Suprapubic skin (tissue), 4 donors: ENCODE measurements around the gene CSPG4. TPM values are rescaled to one million over a fixed set of nuclear protein-coding genes. Genes with fewer than 3 reads are reported as not detected.
"Not testable (repeated sequence)": the region's sequence is repeated elsewhere in the genome, so short reads cannot be mapped to it uniquely, and the experiment has no call there.

Experiments
- DNase-seq, 2 donors: peaks; one replicate each; pipeline ENCODE4 v3.0.0-alpha.2; 2019; ENCODE audit warnings: low spot score in 2 of 2
- H3K27ac ChIP-seq: fragments of 200-600 bp; sonication (generic); one replicate; pipeline ENCODE4 v1.5.1; 2019
- H3K27me3 ChIP-seq: fragments of 200-600 bp; sonication (generic); one replicate; pipeline ENCODE4 v1.5.1; 2019
- H3K36me3 ChIP-seq: fragments of 200-600 bp; sonication (generic); one replicate; pipeline ENCODE4 v1.5.1; 2019
- H3K4me1 ChIP-seq: fragments of 200-600 bp; sonication (generic); one replicate; pipeline ENCODE4 v1.5.1; 2019
- H3K4me3 ChIP-seq: fragments of 200-600 bp; sonication (generic); one replicate; pipeline ENCODE4 v1.5.1; 2019; ENCODE audit warnings: mild to moderate bottlenecking
- H3K9me3 ChIP-seq: fragments of 200-600 bp; sonication (generic); one replicate; pipeline ENCODE4 v1.5.1; 2019
- EP300 ChIP-seq: sonication (generic); formaldehyde crosslinking; IDR thresholded peaks from one replicate; pipeline ENCODE4 v1.6.1; 2017; ENCODE audit warnings: antibody characterized with exemption
- POLR2A ChIP-seq, 2 donors: fragments of 450-650 bp; IDR thresholded peaks; one replicate each; pipeline ENCODE4 v1.6.1; 2017; ENCODE audit warnings: antibody characterized with exemption in 2 of 2, mild to moderate bottlenecking in 2 of 2, moderate library complexity in 2 of 2
- POLR2AphosphoS5 ChIP-seq, 3 donors: sonication (generic); formaldehyde crosslinking; IDR thresholded peaks; one replicate each; pipeline ENCODE4 v1.6.1; 2017; ENCODE audit warnings: antibody characterized with exemption in 3 of 3
- WGBS: methylation state at CpG from one replicate; pipeline ENCODE4 v1.1.5; 2018; 5-methylcytosine and 5-hydroxymethylcytosine counted together
- total RNA-seq, 4 donors: library from RNA; depleted of rRNA; stranded (reverse); fragments of >200 nt; gene quantifications; one replicate each; pipeline ENCODE4 v1.1.0, GENCODE V29; 2016
- TF ChIP-seq, protein P1 (sequence below), 2 donors: fragments of 200-600 bp in 1 of 2; fragments of 450-650 bp in 1 of 2; sonication (generic) in 1 of 2; IDR thresholded peaks; one replicate each; pipeline ENCODE4 v1.5.1; 2016 to 2019; ENCODE audit warnings: antibody characterized with exemption in 2 of 2, mild to moderate bottlenecking in 1 of 2, moderate library complexity in 1 of 2

CSPG4 gene, protein sequence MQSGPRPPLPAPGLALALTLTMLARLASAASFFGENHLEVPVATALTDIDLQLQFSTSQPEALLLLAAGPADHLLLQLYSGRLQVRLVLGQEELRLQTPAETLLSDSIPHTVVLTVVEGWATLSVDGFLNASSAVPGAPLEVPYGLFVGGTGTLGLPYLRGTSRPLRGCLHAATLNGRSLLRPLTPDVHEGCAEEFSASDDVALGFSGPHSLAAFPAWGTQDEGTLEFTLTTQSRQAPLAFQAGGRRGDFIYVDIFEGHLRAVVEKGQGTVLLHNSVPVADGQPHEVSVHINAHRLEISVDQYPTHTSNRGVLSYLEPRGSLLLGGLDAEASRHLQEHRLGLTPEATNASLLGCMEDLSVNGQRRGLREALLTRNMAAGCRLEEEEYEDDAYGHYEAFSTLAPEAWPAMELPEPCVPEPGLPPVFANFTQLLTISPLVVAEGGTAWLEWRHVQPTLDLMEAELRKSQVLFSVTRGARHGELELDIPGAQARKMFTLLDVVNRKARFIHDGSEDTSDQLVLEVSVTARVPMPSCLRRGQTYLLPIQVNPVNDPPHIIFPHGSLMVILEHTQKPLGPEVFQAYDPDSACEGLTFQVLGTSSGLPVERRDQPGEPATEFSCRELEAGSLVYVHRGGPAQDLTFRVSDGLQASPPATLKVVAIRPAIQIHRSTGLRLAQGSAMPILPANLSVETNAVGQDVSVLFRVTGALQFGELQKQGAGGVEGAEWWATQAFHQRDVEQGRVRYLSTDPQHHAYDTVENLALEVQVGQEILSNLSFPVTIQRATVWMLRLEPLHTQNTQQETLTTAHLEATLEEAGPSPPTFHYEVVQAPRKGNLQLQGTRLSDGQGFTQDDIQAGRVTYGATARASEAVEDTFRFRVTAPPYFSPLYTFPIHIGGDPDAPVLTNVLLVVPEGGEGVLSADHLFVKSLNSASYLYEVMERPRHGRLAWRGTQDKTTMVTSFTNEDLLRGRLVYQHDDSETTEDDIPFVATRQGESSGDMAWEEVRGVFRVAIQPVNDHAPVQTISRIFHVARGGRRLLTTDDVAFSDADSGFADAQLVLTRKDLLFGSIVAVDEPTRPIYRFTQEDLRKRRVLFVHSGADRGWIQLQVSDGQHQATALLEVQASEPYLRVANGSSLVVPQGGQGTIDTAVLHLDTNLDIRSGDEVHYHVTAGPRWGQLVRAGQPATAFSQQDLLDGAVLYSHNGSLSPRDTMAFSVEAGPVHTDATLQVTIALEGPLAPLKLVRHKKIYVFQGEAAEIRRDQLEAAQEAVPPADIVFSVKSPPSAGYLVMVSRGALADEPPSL (N-terminal part only)
- total RNA-seq, result 10 to 100 TPM; 12.8 to 19.7 (median 14.0) TPM

DNA sequence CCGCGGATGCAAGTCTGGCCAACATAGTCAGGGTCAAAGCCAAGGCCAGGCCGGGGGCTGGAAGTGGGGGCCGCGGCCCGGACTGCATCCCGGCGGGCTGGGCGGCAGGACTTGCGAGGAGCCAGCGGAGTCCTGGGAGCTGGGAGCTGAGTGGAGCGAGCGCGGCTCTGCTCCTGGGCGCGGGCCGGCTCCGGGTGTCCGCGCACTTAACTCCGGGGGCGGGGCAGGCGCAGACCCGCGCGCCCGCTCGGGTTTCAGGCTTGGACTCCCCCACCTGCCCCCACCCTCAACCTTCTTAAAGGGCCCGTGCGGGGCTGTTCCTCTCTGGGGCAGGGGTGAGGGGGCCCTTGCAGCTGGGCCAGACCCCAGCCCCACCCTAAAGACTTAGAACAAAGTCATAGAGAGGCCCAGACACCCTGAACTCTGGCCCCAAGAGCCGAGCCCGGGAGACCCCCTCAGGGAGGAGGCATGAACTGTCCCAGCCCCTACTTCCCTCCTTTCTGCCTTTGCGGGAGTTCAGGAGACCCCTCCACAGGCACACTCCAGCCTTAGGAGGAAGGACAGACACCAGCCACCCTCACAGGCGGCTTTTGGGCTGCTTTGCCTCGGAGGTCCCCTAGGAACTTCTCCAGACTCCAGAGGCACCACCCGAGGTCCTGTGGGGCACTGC is at the start of gene CSPG4:
Gene CSPG4, minus strand, starts transcription at position 181 of the 670 bp plus-strand sequence. Its CDS starts 93 bp downstream, at position 88.
- DNase-seq, result peak in 1 of 2 donors; percentile 73
- Histone ChIP-seq H3K4me3 (peak within 1 kb of the TSS; percentile 52), H3K27me3 (no peaks in the 10 kb centered on the region), H3K36me3 (no peaks in the 10 kb centered on the region), H3K27ac (peak within 1 kb of the TSS; percentile 60), H3K4me1 (peaks cover 50% of the 10 kb centered on the region), H3K9me3 (no peaks in the 10 kb centered on the region)
- TF ChIP-seq POLR2A (IDR thresholded peaks at IDR 0.05), result peak in 1 of 2 donors; percentile 40
- no peak for TF ChIP-seq POLR2AphosphoS5 (IDR thresholded peaks at IDR 0.05)
- 15% methylated on average over 12 of the region's 36 CpGs for WGBS

DNA sequence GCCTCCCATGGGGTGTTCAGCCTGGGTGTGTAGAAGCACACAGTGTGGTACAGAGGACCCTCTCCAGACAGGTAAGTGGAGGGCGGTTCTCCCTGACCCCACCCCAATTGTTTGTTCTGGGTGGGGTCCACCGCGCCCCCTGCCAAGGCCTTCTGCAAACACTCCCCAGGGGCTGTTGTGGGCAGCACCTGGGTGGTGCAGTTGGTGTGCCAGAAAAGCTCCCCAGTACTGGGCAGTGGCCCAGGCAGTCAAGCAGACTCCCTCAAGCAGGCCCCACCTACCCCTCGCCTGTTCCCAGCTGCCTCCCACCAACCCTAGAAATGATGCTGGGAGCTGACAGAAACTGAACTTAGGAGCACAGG is 49.7 kb upstream of the CSPG4 start:
- H3K36me3 ChIP-seq, H3K4me3 ChIP-seq, H3K9me3 ChIP-seq, H3K27me3 ChIP-seq, H3K27ac ChIP-seq: not testable (repeated sequence)
- H3K4me1 ChIP-seq, result peaks cover 11% of the 10 kb centered on the region
- peak in 1 of 2 donors; percentile 44 for DNase-seq
- no CpG with 5 or more reads among the region's 4 CpGs for WGBS

DNA sequence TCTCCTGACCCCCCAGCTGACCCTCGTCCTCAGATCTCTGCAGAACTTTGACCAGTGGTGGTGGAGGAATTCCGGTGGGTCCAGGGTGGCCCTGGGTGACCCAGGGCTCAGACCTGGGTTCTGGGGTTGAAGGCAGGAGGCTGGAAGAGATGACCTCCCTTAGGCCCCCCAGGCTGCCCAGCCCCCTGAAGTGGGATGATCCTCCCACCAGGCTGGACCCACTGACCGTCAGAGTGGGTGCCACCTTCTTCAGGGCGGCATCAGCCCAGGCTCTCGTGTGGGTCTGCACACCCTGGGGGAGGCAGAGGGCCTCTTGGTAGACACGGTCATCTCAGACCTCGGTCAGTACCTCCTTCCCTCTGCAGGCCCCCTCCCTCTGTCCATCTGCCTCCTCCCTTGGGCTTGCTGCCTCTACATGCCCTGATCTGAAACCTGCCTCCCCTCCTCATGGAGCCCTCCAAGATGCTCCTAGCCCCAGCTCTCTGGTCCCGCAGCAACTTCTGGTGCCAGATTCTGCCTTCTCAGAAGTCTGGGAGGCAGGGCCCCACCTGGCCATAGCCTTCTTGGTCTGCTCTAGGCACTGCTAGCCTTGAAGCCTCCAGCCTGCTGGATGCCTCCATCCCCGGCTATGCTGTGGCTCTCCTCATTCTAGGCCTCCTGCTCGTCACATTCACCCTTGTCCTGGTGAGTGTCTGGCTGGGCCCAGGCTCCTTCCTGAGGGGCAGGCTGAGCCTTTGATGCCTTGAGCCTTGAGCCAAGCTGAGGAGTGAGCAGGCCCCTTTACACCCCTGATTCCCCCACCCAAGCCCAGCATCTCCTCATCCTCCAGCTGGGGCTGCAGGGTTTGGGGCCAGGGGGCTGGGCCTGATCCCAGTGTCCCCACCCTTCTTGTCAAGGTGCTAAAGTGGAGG is 49.1 kb upstream of the CSPG4 start:
- Histone ChIP-seq H3K36me3 (no peaks in the 10 kb centered on the region), H3K4me1 (peaks cover 11% of the 10 kb centered on the region), H3K27me3 (no peaks in the 10 kb centered on the region), H3K4me3 (no peak overlapping the region), H3K27ac (no peak overlapping the region), H3K9me3 (no peaks in the 10 kb centered on the region)
- 97% methylated on average over 8 of the region's 10 CpGs for WGBS
- DNase-seq, result peak in 1 of 2 donors; percentile 51
- TF ChIP-seq POLR2AphosphoS5 (IDR thresholded peaks at IDR 0.05) (no peak), POLR2A (IDR thresholded peaks at IDR 0.05) (no peak), EP300 (no peak)
- TF ChIP-seq, protein P1, sequence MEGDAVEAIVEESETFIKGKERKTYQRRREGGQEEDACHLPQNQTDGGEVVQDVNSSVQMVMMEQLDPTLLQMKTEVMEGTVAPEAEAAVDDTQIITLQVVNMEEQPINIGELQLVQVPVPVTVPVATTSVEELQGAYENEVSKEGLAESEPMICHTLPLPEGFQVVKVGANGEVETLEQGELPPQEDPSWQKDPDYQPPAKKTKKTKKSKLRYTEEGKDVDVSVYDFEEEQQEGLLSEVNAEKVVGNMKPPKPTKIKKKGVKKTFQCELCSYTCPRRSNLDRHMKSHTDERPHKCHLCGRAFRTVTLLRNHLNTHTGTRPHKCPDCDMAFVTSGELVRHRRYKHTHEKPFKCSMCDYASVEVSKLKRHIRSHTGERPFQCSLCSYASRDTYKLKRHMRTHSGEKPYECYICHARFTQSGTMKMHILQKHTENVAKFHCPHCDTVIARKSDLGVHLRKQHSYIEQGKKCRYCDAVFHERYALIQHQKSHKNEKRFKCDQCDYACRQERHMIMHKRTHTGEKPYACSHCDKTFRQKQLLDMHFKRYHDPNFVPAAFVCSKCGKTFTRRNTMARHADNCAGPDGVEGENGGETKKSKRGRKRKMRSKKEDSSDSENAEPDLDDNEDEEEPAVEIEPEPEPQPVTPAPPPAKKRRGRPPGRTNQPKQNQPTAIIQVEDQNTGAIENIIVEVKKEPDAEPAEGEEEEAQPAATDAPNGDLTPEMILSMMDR (IDR thresholded peaks at IDR 0.05), result no peak

DNA sequence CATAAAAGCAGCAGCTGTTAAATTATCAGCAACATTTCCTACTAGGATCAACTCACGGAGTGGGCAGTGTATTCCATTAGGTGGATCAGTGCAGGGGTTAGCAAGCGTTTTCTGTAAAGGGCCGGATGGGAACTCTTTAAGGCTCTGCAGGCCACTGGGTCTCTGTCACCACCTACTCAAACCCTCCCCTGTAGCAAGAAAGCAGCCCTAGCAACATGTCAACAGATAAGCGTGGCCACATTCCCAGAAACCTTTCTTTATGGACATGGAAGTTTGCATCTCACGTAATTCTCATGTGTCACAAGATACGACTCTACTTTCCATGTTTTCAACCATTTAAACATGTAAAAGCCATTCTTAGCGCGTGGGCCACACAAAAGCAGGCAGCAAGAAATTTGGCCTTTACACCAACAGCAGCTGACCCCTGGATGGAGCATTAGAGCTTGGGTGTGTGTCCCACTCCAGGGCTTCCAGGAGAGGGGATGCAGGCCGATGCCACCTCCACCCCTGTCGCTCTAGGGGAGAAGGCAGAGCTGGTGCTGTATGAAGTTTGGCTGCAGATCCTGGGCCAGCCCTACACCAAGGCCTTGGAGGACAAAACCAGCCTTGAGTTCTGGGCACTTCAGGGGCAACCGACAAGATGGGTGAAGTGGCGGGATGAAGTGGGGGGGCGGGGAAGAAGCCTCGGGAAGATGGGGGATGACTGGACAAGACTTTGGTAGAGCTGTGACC is 48.2 kb upstream of the CSPG4 start:
- no peaks in the 10 kb centered on the region for H3K9me3 ChIP-seq
- H3K27me3 ChIP-seq, result no peaks in the 10 kb centered on the region
- H3K4me1 ChIP-seq, result peaks cover 11% of the 10 kb centered on the region
- peak in 1 of 2 donors; percentile 31 for DNase-seq
- 92% methylated on average over 13 of the region's 14 CpGs for WGBS
- H3K4me3 ChIP-seq, result no peak overlapping the region
- TF ChIP-seq, protein P1 (IDR thresholded peaks at IDR 0.05), result no peak
- no peak for TF ChIP-seq POLR2A (IDR thresholded peaks at IDR 0.05)
- TF ChIP-seq POLR2AphosphoS5 (IDR thresholded peaks at IDR 0.05), result no peak
- no peak for TF ChIP-seq EP300
- no peaks in the 10 kb centered on the region for H3K36me3 ChIP-seq
- no peak overlapping the region for H3K27ac ChIP-seq

DNA sequence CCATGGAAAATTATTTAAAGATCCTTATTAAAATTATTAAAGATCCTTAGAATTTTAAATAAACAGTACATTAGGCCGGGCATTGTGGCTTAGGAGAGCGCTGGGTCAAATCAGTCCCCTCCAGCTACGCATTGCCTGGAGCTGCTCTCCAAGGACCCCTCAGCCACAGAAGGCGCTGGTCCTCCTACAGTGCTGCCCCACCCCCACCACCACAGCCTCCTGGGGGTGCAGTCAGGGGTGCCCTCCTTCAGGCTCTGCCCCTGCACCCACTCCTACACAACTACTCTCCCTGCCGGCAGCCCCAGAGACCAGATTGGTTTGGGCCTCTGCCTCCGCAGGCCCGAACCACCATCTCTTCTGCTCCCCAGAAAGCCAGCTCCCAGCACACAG is 47.5 kb upstream of the CSPG4 start:
- H3K36me3 ChIP-seq, H3K27me3 ChIP-seq, H3K4me3 ChIP-seq, H3K27ac ChIP-seq, H3K9me3 ChIP-seq: not testable (repeated sequence)
- peaks cover 11% of the 10 kb centered on the region for H3K4me1 ChIP-seq
- WGBS, result 98% methylated on average over 7 of the region's 7 CpGs
- DNase-seq, result peak in 1 of 2 donors; percentile 40
